ENCODE measurements around the gene DDC.
"Not testable (repeated sequence)": the region's sequence is repeated elsewhere in the genome, so short reads cannot be mapped to it uniquely, and the experiment has no call there.

The DDC gene

GRCh38 chr7:50554431-50555322, 10.5 kb downstream of the DDC start:
- no peak for DNase-seq (ENCODE audit: low read depth in 2 of 2)

DNA sequence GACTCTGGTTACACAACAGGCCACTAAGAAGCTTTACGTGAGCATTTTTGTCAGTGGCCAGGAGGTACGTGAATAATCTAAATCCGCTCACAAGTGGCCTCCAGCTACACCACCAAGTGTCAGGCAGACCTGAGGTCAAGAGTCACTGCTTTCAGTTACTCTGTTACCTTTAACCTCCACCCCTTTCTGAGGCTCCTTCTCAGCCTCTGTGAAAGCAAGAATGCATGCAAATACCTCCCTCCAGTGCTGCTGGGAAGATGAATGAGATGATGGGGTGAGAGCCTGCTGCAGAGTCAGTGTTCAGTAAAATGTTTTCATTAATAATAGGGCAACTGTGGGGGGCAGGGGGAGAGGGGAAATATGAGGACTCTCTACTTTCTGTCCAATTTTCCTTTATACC, 11.2 kb downstream of the DDC start:
- DNase-seq (ENCODE audit: low read depth in 2 of 2): no peak

DNA sequence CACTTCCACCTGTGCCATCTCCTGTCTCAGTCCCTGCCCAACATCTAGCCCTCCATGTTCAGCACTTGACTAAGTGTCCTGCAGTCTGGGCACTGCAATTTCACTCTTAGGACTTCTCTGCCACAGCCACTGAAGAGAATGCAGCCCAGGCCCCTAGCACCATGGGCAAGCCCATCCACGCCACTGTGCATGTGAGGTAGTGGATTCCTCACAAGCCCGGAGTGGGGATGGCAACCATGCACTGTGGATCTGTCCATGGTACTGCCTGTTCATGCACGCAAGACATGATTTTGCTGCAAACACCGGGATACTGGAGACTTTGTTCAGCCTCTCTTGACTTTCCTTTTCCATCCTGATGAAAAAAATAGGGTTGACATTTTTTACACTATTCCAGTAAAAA, 12.3 kb downstream of the DDC start:
- DNase-seq (ENCODE audit: low read depth in 2 of 2): no peak

DNA sequence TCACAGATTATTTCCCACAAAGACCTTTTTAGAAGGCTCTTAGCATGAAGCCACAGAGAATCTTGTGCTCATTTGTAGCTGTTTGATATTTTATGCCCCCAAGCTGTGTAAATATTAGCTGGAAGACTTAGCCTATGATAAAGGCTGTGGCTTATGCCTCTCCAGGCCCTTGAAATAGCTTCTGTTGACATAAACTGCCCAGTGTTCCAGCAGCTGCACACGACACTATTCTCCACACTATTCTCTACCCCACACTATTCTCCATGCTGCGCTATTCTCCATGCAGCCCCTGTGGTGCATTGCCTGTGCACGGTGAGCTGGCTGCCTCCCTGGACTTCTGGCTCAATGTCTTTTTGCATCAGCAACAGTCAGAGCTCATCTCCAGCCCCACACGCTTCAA, 13.1 kb downstream of the DDC start:
- DNase-seq (ENCODE audit: low read depth in 2 of 2): no peak

GRCh38 chr7:50545613-50546012, 19.6 kb downstream of the DDC start:
- DNase-seq (ENCODE audit: low read depth in 2 of 2): not testable (repeated sequence)

DNA sequence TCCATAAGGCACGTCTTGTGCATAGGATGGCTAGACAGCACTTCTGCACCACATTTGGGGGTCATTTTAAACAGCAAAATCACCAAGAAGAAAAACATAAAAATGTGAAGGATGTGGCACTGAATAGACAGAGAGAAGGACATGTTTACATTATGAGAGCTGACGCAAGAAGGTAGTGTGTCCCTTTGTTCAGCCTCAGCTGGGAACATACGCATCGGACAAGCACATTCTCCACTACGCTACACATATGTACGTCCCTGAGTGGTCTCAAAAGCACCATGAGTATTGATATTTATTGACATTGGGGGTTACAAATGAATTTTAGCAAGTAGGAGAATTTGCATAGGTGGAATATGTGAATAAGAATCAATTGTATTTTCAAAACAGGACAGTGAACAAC, 20.2 kb downstream of the DDC start:
- no peak for DNase-seq (ENCODE audit: low read depth in 2 of 2)

DNA sequence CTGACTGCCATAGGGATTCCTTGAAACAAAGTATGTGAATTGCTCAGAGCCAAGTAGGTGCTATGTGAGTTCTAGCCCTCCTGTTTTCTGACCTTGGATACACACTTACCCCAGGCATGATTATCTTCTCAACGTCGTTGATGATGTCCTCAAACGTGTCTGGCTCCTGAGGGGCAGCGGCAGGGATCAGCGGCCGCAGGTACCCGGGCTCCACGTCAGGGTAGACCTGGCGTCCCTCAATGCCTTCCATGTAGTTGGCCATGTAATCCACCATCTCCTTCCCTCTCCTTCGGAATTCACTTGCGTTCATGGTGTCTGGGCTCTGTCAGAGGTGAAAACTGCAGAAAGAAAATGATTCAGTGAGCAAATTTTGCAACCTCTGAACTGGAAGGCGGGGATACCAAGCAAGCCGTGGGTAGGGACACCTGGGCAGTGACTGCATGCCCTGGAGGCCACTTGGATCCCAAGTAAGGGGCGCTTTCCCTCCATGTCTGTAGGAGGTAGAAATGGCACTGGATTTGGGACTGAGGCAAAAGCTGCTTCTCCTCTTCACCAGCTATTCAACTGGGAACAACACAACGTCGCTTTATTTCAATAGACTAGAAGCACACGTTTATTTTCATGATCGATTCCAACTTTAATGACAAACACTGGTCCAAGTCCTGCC, 21.3 kb downstream of the DDC start:
- DNase-seq (ENCODE audit: low read depth in 2 of 2): no peak

DNA sequence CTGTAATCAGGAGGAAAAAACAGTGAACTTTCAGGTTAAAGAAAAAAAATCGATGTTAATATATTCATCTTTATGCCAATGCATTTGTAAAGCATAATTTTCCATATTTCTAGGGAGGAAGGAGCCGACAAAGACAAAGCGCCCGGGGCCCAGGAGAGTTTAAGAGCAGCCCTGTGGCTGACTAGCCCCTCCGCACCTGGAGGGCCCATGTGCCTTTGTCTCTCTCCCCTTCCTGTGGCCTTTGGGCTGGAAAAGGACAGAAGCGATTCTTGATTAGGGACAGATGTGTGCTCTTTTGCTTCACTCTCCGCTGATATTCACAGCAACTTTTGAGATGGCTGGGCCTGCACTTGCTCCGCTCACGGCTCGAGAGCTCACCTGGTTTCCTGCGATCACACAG, 23.1 kb downstream of the DDC start:
- no peak for DNase-seq (ENCODE audit: low read depth in 2 of 2)

GRCh38 chr7:50540785-50541579, 24.2 kb downstream of the DDC start:
- no peak for DNase-seq (ENCODE audit: low read depth in 2 of 2)

DNA sequence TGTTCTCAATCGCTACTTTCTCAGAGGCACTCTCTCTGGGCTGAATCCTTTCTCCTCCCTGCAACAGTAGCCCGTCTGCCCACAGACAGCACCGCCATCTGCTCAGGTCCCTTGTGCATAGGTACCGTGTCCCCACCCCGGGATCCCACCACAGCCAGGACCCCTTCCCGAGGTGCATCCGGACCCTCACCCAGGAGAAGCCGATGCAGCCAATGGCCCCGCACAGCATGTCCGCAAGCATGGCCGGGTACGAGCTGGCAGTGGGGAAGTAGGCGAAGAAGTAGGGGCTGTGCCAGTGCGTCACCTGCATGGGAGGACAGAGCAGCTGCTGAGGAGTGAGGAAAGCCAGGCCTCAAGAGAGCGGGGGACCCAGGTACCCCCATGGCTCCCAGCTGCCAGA, 25.5 kb downstream of the DDC start:
- DNase-seq (ENCODE audit: low read depth in 2 of 2): no peak

GRCh38 chr7:50538478-50538877, 26.7 kb downstream of the DDC start:
- DNase-seq (ENCODE audit: low read depth in 2 of 2): no peak

DNA sequence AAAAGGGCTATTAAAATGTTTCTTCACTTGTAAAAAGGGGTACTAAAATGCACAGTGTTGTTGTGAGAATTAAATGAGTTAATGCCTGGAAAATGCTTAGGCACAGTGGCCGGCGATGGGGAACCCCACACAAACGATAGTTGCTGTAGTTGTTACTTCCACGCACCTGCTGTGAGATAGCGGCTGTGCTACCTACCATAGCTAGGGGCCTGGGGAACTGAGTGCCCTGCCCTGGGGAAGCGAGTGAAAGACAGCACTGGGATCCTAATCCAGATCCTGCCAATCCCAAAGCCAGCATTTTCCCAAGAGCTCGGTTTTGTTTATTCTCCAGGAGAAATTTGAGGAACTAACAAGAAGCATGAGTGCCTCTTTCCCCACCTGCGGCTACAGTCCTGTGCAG, 27.8 kb downstream of the DDC start:
- DNase-seq (ENCODE audit: low read depth in 2 of 2): no peak

- not testable (repeated sequence) for DNase-seq (ENCODE audit: low read depth in 2 of 2)
Measured at GRCh38 chr7:50535291-50535711, 29.9 kb downstream of the DDC start.

DNA sequence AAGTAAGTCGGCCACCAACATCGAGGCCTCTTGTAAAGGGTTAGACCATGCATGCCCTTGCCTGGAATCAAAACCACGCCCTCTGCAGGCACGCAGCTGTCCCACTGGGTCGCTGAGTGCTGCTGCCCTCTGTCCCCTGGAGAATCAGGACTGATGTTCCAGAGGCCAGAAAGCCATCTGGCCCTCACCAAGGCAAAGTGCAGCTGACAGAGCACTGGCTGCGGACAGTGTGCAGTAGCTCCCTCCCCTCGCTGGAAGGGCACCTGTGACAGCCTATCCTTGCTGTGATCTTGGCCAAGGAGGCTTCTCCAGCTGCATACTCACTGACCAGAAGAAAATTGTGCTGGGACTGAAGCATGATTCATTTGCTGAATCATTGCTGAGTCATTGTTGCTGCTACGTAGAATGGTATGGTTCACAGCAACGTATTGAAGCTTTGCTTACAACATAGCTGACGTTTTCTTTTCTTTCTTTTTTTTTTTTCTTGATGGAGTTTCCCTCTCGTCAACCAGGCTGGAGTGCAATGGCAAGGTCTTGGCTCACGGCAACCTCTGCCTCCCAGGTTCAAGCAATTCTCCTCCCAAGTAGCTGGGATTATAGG, 30.4 kb downstream of the DDC start:
- DNase-seq (ENCODE audit: low read depth in 2 of 2): no peak

DNA sequence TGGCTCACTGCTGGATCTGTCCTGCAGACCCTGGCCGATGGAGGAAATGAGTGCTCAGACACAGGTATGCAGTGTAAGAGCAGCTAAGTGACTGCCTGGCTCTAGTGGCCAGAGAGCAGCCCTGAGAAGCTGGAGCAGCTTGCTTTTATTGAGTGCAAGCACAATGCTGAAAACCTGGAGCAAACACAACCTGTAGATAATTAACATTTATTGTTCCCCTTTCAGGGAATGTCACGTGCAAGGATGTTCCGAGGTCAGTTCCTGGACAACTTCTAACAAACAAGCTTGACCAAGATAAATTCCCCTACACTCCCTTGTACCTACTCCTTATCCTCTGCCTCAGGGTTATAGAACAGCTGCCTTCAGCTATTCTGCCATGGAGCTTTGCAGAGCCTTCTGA, 31.3 kb downstream of the DDC start:
- DNase-seq (ENCODE audit: low read depth in 2 of 2): no peak

GRCh38 chr7:50531928-50532327, 33.3 kb downstream of the DDC start:
- DNase-seq (ENCODE audit: low read depth in 2 of 2): no peak

GRCh38 chr7:50531401-50531911, 33.7 kb downstream of the DDC start:
- DNase-seq (ENCODE audit: low read depth in 2 of 2): no peak

DNA sequence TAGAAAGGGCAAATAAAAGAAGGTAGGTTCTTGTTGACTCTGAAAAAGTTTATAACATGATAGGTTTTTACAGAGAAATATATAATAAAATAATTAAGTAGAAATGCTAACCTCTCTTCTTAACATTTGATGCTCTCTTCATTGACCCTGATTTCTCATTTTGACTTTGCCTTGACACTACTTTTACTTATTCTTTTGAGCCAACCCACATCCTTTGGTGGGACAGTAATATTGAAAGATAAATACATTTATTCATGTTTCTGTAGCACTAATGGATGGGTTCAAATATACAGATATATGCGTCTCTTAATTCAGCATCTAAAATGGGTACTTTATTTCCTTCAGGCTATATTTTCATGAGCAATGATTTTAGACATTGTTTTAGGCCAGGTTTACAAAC, 34.4 kb downstream of the DDC start:
- no peak for DNase-seq (ENCODE audit: low read depth in 2 of 2)

GRCh38 chr7:50529093-50529862, 35.9 kb downstream of the DDC start:
- no peak for DNase-seq (ENCODE audit: low read depth in 2 of 2)

- no peak for DNase-seq (ENCODE audit: low read depth in 2 of 2)
Measured at GRCh38 chr7:50528266-50529092, 36.7 kb downstream of the DDC start.
